ENCODE results near the gene KRABD2.

KRABD2 gene

GRCh38 chr17:8408371-8408770 is 31.9 kb upstream of the KRABD2 start:
- no CpG with 5 or more reads among the region's 14 CpGs for WGBS (ENCODE audit: extremely low coverage, insufficient coverage, low lambda C conversion rate)

GRCh38 chr17:8406174-8406573 is 29.7 kb upstream of the KRABD2 start:
- Histone ChIP-seq H2BK120ac (ENCODE audit: low read depth, low read length) (no peak overlapping the region), H4K8ac (ENCODE audit: low read depth, low read length) (no peak overlapping the region), H3K4me2 (ENCODE audit: low read length) (no peak overlapping the region), H2BK15ac (replicated peaks; ENCODE audit: low read depth) (no peak overlapping the region), H3K18ac (ENCODE audit: low read length) (no peak overlapping the region), H3K27ac (ENCODE audit: low read depth, low read length) (no peak overlapping the region), H3K4ac (ENCODE audit: low read depth, low read length) (no peak overlapping the region), H3K4me1 (ENCODE audit: control insufficient read depth, low read depth, low read length) (no peaks in the 10 kb centered on the region), H2AK5ac (ENCODE audit: low read length) (no peak overlapping the region), H2BK5ac (ENCODE audit: low read length) (no peak overlapping the region), H3K79me2 (ENCODE audit: control insufficient read depth, insufficient read depth, low read length) (no peaks in the 10 kb centered on the region), H4K5ac (ENCODE audit: low read length) (no peak overlapping the region), H3K36me3 (ENCODE audit: control insufficient read depth, insufficient read depth, low read length) (no peaks in the 10 kb centered on the region), H3K56ac (ENCODE audit: low read length) (no peak overlapping the region), H3K4me3 (ENCODE audit: low read length) (no peak overlapping the region), H3K79me1 (ENCODE audit: low read length) (no peaks in the 10 kb centered on the region), H3K23ac (ENCODE audit: low read length) (no peak overlapping the region), H3K27me3 (ENCODE audit: insufficient read depth, low read length, poor library complexity) (no peaks in the 10 kb centered on the region), H3K9ac (ENCODE audit: low read length) (no peak overlapping the region)
- no CpG with 5 or more reads among the region's 2 CpGs for WGBS (ENCODE audit: extremely low coverage, insufficient coverage, low lambda C conversion rate)
- no peak for DNase-seq

More at GRCh38 chr17:8408371-8408770, 31.9 kb upstream of the KRABD2 start:
- H2AK5ac ChIP-seq (ENCODE audit: low read length) = no peak overlapping the region
- H3K4me1 ChIP-seq (ENCODE audit: control insufficient read depth, low read depth, low read length) = no peaks in the 10 kb centered on the region
- no peaks in the 10 kb centered on the region for H3K27me3 ChIP-seq (ENCODE audit: insufficient read depth, low read length, poor library complexity)
- peak overlapping the region; percentile 56 for H3K18ac ChIP-seq (ENCODE audit: low read length)
- H3K79me2 ChIP-seq (ENCODE audit: control insufficient read depth, insufficient read depth, low read length) = no peaks in the 10 kb centered on the region
- no peak overlapping the region for H3K23ac ChIP-seq (ENCODE audit: low read length)
- no peak overlapping the region for H2BK15ac ChIP-seq (replicated peaks; ENCODE audit: low read depth)
- H3K56ac ChIP-seq (ENCODE audit: low read length) = peak overlapping the region; percentile 56
- H3K36me3 ChIP-seq (ENCODE audit: control insufficient read depth, insufficient read depth, low read length) = no peaks in the 10 kb centered on the region
- no peak overlapping the region for H2BK120ac ChIP-seq (ENCODE audit: low read depth, low read length)
- H3K4me2 ChIP-seq (ENCODE audit: low read length) = no peak overlapping the region
- H3K79me1 ChIP-seq (ENCODE audit: low read length) = no peaks in the 10 kb centered on the region
- H2BK5ac ChIP-seq (ENCODE audit: low read length) = peak overlapping the region; percentile 9
- no peak overlapping the region for H3K9ac ChIP-seq (ENCODE audit: low read length)
- no peak overlapping the region for H4K5ac ChIP-seq (ENCODE audit: low read length)
- DNase-seq = peak; percentile 59
- no peak overlapping the region for H4K8ac ChIP-seq (ENCODE audit: low read depth, low read length)
- H3K4me3 ChIP-seq (ENCODE audit: low read length) = no peak overlapping the region
- no peak overlapping the region for H3K27ac ChIP-seq (ENCODE audit: low read depth, low read length)
- H3K4ac ChIP-seq (ENCODE audit: low read depth, low read length) = no peak overlapping the region

GRCh38 chr17:8405499-8406016 is 29.1 kb upstream of the KRABD2 start:
- Histone ChIP-seq H3K36me3 (ENCODE audit: control insufficient read depth, insufficient read depth, low read length) (no peaks in the 10 kb centered on the region), H3K79me2 (ENCODE audit: control insufficient read depth, insufficient read depth, low read length) (no peaks in the 10 kb centered on the region), H3K4ac (ENCODE audit: low read depth, low read length) (no peak overlapping the region), H2BK120ac (ENCODE audit: low read depth, low read length) (no peak overlapping the region), H3K27me3 (ENCODE audit: insufficient read depth, low read length, poor library complexity) (no peaks in the 10 kb centered on the region), H3K4me2 (ENCODE audit: low read length) (no peak overlapping the region), H3K4me3 (ENCODE audit: low read length) (no peak overlapping the region), H3K27ac (ENCODE audit: low read depth, low read length) (no peak overlapping the region), H2AK5ac (ENCODE audit: low read length) (no peak overlapping the region), H4K8ac (ENCODE audit: low read depth, low read length) (no peak overlapping the region), H2BK15ac (replicated peaks; ENCODE audit: low read depth) (no peak overlapping the region), H4K5ac (ENCODE audit: low read length) (no peak overlapping the region), H2BK5ac (ENCODE audit: low read length) (no peak overlapping the region), H3K4me1 (ENCODE audit: control insufficient read depth, low read depth, low read length) (no peaks in the 10 kb centered on the region), H3K56ac (ENCODE audit: low read length) (no peak overlapping the region), H3K23ac (ENCODE audit: low read length) (no peak overlapping the region), H3K79me1 (ENCODE audit: low read length) (no peaks in the 10 kb centered on the region), H3K9ac (ENCODE audit: low read length) (no peak overlapping the region), H3K18ac (ENCODE audit: low read length) (no peak overlapping the region)
- no CpG with 5 or more reads among the region's 11 CpGs for WGBS (ENCODE audit: extremely low coverage, insufficient coverage, low lambda C conversion rate)
- DNase-seq = no peak

- H3K9ac ChIP-seq (ENCODE audit: low read length) = no peak overlapping the region
- no peak overlapping the region for H3K4me3 ChIP-seq (ENCODE audit: low read length)
- H3K18ac ChIP-seq (ENCODE audit: low read length) = no peak overlapping the region
- DNase-seq = no peak
- H3K27ac ChIP-seq (ENCODE audit: low read depth, low read length) = no peak overlapping the region
- WGBS (ENCODE audit: extremely low coverage, insufficient coverage, low lambda C conversion rate) = no CpG with 5 or more reads among the region's 11 CpGs
- H2BK15ac ChIP-seq (replicated peaks; ENCODE audit: low read depth) = no peak overlapping the region
- no peak overlapping the region for H3K4ac ChIP-seq (ENCODE audit: low read depth, low read length)
- no peaks in the 10 kb centered on the region for H3K4me1 ChIP-seq (ENCODE audit: control insufficient read depth, low read depth, low read length)
- H3K27me3 ChIP-seq (ENCODE audit: insufficient read depth, low read length, poor library complexity) = no peaks in the 10 kb centered on the region
- H3K36me3 ChIP-seq (ENCODE audit: control insufficient read depth, insufficient read depth, low read length) = no peaks in the 10 kb centered on the region
- H3K79me1 ChIP-seq (ENCODE audit: low read length) = no peaks in the 10 kb centered on the region
- no peak overlapping the region for H2BK120ac ChIP-seq (ENCODE audit: low read depth, low read length)
- H4K5ac ChIP-seq (ENCODE audit: low read length) = no peak overlapping the region
- H2BK5ac ChIP-seq (ENCODE audit: low read length) = no peak overlapping the region
- H3K79me2 ChIP-seq (ENCODE audit: control insufficient read depth, insufficient read depth, low read length) = no peaks in the 10 kb centered on the region
- no peak overlapping the region for H3K23ac ChIP-seq (ENCODE audit: low read length)
- H4K8ac ChIP-seq (ENCODE audit: low read depth, low read length) = no peak overlapping the region
- no peak overlapping the region for H2AK5ac ChIP-seq (ENCODE audit: low read length)
- H3K4me2 ChIP-seq (ENCODE audit: low read length) = no peak overlapping the region
- no peak overlapping the region for H3K56ac ChIP-seq (ENCODE audit: low read length)
Observed at GRCh38 chr17:8402921-8403536, 26.5 kb upstream of the KRABD2 start.

GRCh38 chr17:8401107-8401506 is 24.6 kb upstream of the KRABD2 start:
- no peaks in the 10 kb centered on the region for H3K79me2 ChIP-seq (ENCODE audit: control insufficient read depth, insufficient read depth, low read length)
- no peak overlapping the region for H3K23ac ChIP-seq (ENCODE audit: low read length)
- no peaks in the 10 kb centered on the region for H3K79me1 ChIP-seq (ENCODE audit: low read length)
- H3K27me3 ChIP-seq (ENCODE audit: insufficient read depth, low read length, poor library complexity) = no peaks in the 10 kb centered on the region
- H4K8ac ChIP-seq (ENCODE audit: low read depth, low read length) = no peak overlapping the region
- H3K36me3 ChIP-seq (ENCODE audit: control insufficient read depth, insufficient read depth, low read length) = no peaks in the 10 kb centered on the region
- no peak overlapping the region for H3K4me2 ChIP-seq (ENCODE audit: low read length)
- H3K9ac ChIP-seq (ENCODE audit: low read length) = no peak overlapping the region
- no peak overlapping the region for H4K5ac ChIP-seq (ENCODE audit: low read length)
- H3K56ac ChIP-seq (ENCODE audit: low read length) = no peak overlapping the region
- no peak overlapping the region for H2BK5ac ChIP-seq (ENCODE audit: low read length)
- no peaks in the 10 kb centered on the region for H3K4me1 ChIP-seq (ENCODE audit: control insufficient read depth, low read depth, low read length)
- no peak overlapping the region for H2BK120ac ChIP-seq (ENCODE audit: low read depth, low read length)
- DNase-seq = no peak
- no peak overlapping the region for H3K4ac ChIP-seq (ENCODE audit: low read depth, low read length)
- no peak overlapping the region for H3K18ac ChIP-seq (ENCODE audit: low read length)
- 100% methylated on average over 2 of the region's 2 CpGs for WGBS (ENCODE audit: extremely low coverage, insufficient coverage, low lambda C conversion rate)
- H2AK5ac ChIP-seq (ENCODE audit: low read length) = no peak overlapping the region
- H3K4me3 ChIP-seq (ENCODE audit: low read length) = no peak overlapping the region
- no peak overlapping the region for H2BK15ac ChIP-seq (replicated peaks; ENCODE audit: low read depth)
- no peak overlapping the region for H3K27ac ChIP-seq (ENCODE audit: low read depth, low read length)

- Histone ChIP-seq H3K79me1 (ENCODE audit: low read length) (no peaks in the 10 kb centered on the region), H3K36me3 (ENCODE audit: control insufficient read depth, insufficient read depth, low read length) (no peaks in the 10 kb centered on the region), H2BK15ac (replicated peaks; ENCODE audit: low read depth) (no peak overlapping the region), H2BK120ac (ENCODE audit: low read depth, low read length) (no peak overlapping the region), H4K5ac (ENCODE audit: low read length) (no peak overlapping the region), H2BK5ac (ENCODE audit: low read length) (no peak overlapping the region), H3K4me3 (ENCODE audit: low read length) (no peak overlapping the region), H3K27me3 (ENCODE audit: insufficient read depth, low read length, poor library complexity) (no peaks in the 10 kb centered on the region), H3K27ac (ENCODE audit: low read depth, low read length) (no peak overlapping the region), H4K8ac (ENCODE audit: low read depth, low read length) (no peak overlapping the region), H3K18ac (ENCODE audit: low read length) (no peak overlapping the region), H3K4ac (ENCODE audit: low read depth, low read length) (no peak overlapping the region), H3K79me2 (ENCODE audit: control insufficient read depth, insufficient read depth, low read length) (no peaks in the 10 kb centered on the region), H3K56ac (ENCODE audit: low read length) (no peak overlapping the region), H3K4me1 (ENCODE audit: control insufficient read depth, low read depth, low read length) (no peaks in the 10 kb centered on the region), H3K9ac (ENCODE audit: low read length) (no peak overlapping the region), H3K23ac (ENCODE audit: low read length) (no peak overlapping the region), H2AK5ac (ENCODE audit: low read length) (no peak overlapping the region), H3K4me2 (ENCODE audit: low read length) (no peak overlapping the region)
- WGBS (ENCODE audit: extremely low coverage, insufficient coverage, low lambda C conversion rate) = no CpG with 5 or more reads among the region's 6 CpGs
- DNase-seq = no peak
Observed at GRCh38 chr17:8398980-8399379, 22.5 kb upstream of the KRABD2 start.

Data from mesendoderm (in vitro differentiated cells).